NCI-H187 (cell line): Measurements from ENCODE around the gene GPR101.
"Not testable (repeated sequence)": the region's sequence is repeated elsewhere in the genome, so short reads cannot be mapped to it uniquely, and the experiment has no call there.

Experiments used
- DNase-seq, 2 experiments: peaks; one replicate each; lab custom pipeline; 2025; lab: John Stamatoyannopoulos, UW

GPR101 gene

GRCh38 chrX:137025930-137026329, 7.9 kb downstream of the GPR101 start:
- DNase-seq = no peak

GRCh38 chrX:137000236-137000635, 33.6 kb downstream of the GPR101 start:
- DNase-seq = not testable (repeated sequence)

GRCh38 chrX:136999024-136999423, 34.8 kb downstream of the GPR101 start:
- DNase-seq = no peak
